Measurements from ENCODE around the gene KIF25.

The KIF25 gene

DNA sequence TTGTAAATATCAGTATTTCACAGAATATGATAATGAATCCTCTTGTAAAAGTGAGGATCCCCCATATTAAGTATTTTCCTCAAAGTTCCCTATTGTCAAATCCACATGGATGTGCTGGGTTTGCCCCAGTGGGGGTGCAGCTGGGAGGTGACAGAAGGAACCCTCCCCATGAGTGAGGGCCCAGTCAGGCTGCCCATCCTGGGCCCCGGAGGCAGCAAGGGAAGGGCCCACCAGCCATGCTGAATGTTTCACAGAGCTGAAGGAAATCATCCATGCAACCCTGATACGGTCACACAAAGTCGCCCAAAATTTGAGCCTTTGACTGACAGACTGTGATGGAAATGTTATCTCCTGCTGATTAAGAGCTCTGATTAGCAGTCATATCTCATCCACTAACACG is 41.8 kb downstream of the KIF25 start:
- DNase-seq = no peak

DNA sequence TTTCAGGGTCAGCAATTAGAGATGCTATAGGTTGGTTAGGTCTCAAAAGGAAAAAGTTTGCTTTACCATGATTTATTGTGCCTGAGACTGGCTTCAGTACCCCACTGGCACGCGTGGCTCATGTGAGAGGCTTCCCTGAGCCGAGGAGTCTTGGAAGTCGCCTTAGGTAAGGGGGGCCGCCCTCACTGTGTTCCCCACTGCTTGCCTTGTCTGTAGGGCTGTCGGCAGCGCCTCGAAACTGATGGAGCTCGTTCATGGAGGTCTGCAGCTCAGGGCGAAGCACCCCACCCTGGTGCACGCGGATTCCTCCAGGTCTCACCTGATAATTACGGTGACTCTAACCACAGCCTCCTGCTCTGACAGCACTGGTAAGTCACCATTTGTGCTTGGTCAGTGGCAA is 42.4 kb downstream of the KIF25 start:
- DNase-seq = no peak

DNA sequence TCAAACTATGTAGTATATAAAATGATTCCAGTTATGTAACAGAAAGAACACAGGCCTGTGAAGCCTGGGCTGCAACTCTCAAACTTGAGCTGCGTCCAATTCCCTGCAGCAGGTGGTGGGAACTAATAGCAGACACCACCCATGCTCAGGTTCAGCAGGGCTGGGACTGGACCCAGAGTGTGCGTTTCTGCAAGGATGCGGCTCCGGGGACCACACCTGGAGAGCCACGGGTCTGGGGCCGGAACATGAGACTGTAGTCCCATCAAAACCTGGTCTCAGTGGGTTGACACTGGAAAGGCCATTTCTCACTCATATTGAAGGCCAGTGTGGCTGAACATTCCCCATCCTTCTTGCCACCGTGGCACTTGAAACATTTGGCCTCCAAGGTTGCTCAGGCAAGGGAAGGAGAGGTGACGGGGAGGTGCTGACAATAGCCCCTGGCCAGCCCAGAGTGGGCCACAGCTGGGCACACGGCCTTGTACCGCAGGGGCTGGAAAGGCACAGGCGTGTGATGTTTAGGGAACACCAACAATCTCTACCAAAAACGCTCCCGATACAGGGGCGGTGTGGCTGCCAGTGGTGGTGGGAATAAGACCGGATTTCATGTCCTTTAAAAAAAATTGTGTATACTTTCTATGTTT is 43.5 kb downstream of the KIF25 start:
- no peak for DNase-seq

DNA sequence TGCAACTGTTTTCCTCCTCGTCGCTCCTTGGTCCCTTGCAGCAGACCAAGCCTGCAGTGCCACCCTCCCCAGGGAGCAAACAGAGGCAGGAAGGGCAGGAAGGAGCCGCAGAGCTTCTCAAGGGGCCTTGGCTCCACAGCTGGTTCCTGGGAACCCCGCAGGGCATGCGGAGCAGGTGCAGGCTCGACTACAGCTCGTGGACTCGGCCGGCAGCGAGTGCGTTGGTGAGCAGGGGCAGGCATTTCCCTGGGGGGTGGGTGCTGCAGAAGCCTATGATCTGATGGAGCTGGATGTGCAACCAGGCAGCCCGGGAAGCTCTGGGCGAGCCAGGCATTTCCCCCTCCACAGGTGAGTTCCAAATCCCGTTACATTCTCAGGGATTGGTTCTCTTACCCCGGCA is 44.5 kb downstream of the KIF25 start:
- DNase-seq = no peak

DNA sequence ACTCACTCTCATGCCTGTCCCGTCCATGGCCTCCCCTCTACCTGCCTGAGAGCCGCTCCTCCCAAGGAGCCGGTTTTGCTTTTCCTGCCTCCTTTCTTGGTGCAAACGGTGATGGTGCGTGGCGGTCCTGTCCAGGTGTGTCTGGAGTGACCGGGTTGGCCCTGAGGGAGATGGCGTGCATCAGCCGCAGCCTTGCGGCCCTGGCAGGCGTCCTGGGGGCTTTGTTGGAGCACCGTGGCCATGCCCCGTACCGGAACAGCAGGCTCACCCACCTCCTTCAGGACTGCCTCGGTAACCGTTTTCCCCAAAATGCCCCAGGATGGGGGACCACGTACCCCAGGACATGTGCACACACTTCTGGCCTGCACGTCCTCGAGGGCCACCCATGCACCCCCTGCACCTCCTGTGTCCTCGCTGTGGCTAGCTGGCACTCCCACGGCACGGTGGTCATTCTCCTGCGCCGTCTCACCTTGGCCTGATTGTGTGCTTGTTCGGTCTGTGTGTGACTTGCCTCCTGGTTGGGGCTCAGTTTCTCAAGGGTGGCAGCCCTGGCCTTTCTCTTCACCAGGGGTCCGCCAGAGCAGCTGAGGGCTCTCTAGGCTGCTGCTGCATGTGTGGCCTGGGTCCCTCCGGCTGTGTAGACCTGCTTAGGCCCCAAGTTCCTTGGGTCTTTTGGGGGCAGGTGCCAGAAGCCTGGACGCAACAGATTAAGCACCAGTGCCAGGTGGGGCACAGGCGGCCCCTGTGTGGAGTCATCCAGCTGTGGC is 45.1 kb downstream of the KIF25 start:
- DNase-seq = no peak

DNA sequence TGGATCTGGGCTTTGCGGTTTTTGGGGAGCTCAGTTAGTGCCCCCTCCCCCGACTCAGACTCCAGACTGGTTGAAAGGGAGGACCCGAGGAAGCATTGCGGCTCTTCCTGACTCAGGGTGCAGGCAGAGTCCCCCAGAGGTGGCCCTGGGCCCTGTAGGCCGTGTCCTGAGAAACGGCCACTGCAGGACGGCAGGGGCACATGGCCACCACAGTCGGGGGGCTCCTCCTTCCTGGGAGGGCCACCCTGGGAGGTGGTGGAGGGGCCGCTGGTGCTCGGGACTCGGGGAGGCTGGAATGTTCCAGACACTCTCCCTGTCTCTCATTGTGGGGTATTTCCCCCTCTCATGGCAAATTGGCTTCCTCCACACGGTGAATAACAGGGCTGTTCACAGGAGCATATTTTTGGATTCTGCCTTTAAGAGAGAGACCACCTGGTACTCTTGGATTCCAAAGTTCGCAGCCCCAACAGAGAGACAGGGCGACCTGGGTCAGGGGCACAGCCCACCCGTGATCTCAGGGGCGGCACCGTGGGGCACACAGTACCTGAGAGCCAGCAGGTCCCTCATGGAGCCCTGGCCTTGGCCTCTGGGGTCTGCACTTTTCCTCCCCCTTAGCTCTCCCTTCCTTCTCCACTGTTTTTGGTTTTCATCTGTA is 45.8 kb downstream of the KIF25 start:
- no peak for DNase-seq

DNA sequence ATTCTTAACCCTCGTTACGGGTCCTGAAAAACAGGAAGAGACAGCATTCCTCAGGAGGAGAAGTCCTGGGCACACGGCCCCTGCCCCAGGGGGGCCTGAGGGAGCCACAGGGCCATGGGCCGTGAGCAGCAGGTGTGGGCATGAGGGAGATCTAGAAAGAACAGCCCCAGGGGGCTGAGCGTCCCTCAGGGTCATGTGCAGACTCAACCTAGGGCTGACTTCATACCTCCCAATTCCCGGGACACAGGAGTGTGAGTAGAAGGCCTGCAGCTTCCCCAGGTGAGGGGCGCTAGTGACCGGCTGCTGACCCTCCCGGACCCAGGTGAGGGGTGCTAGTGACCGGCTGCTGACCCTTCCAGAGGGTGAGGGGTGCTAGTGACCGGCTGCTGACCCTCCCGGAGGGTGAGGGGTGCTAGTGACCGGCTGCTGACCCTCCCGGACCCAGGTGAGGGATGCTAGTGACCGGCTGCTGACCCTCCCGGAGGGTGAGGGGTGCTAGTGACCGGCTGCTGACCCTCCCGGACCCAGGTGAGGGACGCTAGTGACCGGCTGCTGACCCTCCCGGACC is 46.5 kb downstream of the KIF25 start:
- no peak for DNase-seq

DNA sequence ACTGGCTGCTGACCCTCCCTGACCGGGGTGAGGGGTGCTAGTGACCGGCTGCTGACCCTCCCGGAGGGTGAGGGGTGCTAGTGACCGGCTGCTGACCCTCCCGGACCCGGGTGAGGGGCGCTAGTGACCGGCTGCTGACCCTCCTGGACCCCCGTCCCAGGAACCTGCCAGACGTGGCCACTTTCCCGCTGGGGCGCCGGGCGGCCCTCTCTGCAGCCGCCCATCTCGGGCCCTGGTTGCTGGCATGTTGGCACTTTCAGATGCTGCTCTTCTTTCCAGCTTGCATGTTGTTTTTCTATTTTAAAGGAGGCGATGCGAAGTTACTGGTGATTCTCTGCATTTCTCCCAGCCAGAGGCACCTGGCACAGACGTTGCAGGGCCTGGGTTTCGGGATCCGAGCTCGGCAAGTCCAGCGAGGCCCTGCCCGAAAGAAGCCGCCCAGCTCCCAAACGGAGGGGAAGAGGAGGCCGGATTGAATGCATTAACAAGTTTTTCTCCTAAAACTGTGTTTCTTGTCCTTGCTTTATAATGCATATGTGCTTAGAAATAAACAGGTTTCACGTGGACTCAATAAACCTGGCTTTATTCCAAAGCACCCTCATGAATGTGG is 47.2 kb downstream of the KIF25 start:
- DNase-seq = no peak

DNA sequence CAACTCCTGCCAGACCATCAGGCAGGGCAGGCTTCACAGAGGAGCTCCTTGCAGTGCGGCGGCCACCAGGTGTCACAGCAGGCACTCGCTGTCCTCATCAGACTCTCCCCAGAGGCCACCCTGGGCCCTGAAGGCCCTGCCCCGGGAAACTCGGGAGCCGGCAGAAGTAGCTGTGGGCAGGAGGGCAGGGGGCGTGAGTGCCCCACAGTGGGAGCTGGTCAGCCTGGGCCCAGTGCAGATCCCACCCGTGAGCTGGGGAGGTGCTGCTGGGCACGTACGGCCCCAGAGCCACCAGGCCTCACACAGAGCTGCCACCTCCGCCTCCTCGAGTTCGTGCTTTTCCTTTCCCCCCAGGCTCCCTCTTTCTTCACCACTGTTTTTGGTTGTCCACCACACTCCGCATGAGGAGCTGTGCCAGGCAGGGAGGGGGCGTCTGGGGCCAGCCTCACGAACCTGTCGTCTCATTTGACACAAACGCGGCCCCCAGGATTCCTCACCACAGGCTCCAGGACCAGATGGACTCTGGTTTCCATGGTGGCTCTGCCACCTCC is 47.7 kb downstream of the KIF25 start:
- no peak for DNase-seq

DNA sequence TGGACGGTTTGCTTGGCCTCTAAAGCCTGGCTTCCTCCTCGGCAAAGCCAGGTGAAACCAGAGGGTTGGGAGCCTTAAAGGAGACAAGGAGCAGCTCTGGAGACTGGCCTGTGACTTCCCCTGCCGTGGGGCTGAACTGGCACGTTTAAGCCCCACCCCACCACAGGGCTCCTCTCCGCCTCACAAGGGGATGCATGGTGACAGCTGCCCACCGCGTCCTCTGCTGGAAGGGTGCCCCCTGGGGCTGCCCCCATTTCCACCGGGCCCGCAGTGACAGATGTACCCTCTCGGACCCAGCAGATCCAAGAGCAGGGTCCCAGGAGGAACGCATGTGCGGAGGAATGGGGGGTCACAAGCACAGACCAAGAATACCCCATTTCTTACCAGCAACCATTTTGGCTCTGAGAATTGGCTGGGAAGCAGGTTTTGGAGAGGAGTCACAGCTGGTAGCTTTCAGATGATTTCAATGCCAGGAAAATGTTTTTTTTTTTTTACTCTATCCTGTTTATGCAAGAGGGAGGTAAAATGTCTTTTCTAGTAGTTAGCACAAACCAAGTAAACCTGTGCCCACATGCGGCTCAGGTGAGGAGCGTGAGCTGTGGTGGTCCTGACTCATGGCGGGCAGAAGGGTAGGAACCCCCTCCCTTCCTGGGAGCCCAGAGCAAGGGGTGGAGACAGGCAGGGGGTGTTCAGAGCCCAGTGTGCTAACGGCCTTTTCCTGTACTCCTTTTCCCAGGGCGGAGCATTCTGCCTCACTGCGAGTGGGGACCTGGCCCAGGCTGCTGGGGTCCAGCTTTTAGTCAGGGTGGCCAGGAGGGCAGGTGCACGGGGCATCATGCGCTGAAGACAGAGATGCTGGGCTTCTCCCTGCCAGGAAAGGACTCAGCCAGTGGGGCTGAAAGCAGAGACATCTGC is 48.5 kb downstream of the KIF25 start:
- DNase-seq = no peak

DNA sequence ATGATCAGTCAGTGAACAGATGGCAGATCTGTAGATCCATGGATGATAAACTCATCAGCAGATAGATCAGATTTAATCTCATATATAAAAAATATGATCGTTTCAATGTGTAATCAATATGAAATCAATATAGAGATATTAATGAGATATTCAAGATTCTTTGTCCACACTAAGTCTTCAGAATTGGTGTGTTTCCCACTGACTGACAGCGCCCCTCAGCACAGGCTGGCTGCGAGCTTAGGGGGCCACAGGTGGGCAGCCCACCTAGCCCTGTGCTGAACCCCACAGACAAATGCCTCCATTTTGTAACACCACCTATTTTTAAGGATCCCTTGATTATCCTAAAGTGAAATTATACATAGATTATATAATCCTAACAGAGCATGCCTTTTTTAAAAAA is 49.2 kb downstream of the KIF25 start:
- no peak for DNase-seq

DNA sequence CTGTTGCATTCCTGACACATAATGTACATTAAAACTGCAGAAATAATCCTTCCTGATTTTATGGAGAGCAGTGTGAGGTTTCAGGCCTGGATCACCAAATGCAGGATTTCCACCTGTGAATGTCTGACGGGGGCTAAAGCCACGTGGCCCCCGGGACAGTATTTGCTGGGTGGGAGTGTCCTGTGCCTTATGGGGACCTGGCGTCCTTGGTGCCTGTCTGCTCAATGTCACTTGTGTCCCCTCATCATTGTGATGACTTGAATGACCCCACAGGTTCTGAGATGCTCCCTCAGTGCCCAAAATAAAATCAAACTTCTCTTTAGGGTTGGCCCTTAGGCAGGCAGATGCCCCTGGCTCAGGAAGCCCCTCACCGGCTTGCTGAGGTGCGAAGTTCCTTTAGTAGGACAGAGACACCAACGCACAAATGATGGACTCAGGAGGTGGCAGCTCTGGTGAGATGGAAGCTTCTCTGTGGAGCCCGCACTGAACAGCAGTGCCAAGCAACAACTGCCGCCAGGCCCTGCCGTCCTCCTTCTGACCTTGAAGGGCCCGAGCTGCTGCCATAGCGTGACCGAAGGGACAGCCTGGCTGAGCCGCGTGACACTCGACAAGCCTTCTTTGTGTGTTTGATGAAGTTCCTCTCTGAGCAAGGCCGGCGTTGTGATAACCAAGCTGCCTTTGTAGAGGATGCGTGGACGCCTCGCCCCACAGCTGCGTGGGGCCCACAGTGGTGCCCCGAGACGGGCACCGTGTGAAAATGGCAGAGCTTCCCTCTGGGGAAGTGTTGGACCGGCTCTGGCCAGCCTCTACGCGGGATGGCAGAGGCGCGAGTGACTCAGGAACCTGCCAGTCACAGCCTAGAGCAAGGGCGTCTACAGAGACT is 50.6 kb downstream of the KIF25 start:
- no peak for DNase-seq

DNA sequence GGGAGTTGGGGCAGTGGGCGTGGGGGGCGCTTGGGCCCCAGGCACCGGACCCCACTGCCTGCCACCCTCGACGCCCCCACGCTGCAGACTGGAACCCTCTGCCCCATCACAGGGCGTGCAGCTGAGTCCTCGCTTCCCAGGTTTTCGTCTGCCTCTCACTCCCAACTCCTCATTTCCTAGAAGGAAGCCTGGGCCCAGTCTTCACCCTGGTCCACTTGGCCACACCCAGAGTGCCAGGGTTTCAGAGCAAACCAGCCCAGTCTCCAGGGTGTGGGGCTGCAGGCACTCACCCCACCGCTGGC is 51.2 kb downstream of the KIF25 start:
- no peak for DNase-seq

DNA sequence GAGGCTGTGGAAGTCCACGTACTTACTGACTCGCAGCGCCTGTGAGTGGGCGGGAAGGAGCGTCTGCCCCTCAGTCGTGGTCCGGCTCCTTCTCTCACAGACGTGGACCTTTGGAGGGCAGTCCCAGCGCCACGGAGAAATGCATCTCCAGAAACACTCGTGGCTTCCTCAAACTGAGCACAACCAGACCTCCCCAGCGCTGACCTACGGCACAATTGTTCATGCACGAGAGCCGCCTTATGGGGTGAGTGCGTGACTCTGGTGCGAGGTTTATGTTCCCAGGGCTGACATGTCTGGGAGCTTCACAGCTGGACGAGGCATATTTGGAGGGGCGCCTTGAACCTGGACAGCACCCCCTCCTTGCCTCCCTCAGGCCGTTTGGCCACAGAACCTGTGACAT is 51.8 kb downstream of the KIF25 start:
- no peak for DNase-seq

DNA sequence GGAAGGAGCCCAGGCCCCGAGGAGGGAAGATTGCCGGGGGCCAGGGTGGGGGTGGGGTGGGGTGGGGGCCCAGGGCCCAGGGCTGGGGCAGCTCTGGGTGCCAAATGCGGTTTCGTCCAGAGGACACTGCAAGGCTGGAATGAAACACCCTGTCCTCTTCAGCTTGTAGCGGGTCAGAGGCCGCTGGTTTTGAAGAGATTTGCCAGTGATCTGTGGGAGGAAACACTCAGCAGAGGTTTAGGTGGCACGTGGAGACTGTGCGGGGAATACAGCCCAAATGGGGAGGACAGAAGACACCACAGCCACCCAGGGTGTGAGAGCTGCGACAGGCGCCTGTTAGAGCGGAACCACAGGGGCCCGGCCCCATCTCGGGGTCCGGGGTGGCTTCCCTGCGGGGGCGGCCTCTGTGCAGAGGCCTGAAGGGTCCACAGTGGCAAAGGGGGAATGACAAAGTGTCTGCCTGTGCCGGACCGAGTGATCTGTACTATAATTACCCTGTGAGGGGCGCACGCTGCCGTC is 52.3 kb downstream of the KIF25 start:
- no peak for DNase-seq

DNA sequence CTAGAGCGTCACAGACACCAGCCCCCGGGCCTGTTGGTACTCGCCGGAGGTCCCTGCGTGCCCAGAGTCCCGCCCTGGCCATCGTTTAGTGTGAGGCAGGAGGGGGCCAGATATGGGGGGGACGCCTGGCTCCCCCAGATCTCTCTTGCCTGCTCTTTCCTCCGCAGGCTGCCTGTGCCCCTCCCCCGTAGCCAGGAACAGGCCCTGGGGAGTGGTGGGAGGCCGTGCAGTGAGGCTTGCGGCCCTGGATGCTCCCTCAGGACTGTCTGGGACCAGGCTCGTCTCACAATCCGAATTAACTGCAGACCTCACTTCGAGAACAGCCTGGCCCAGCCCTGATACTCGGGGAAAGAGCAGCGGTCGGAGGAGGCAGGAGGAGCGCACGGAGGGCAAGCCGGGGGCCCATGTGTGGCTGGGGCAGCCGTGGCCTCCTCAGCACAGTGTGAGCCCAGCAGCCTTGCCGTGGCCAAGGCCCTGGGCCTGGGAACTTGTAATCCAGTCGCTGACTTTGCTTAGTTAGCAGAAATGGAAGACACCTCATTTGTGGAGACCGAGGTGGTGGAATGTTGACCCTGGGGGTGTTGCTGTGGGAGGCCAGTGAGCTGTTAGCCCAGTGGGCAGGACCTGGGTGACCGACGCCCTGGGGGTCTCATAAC is 52.9 kb downstream of the KIF25 start:
- DNase-seq = no peak

DNA sequence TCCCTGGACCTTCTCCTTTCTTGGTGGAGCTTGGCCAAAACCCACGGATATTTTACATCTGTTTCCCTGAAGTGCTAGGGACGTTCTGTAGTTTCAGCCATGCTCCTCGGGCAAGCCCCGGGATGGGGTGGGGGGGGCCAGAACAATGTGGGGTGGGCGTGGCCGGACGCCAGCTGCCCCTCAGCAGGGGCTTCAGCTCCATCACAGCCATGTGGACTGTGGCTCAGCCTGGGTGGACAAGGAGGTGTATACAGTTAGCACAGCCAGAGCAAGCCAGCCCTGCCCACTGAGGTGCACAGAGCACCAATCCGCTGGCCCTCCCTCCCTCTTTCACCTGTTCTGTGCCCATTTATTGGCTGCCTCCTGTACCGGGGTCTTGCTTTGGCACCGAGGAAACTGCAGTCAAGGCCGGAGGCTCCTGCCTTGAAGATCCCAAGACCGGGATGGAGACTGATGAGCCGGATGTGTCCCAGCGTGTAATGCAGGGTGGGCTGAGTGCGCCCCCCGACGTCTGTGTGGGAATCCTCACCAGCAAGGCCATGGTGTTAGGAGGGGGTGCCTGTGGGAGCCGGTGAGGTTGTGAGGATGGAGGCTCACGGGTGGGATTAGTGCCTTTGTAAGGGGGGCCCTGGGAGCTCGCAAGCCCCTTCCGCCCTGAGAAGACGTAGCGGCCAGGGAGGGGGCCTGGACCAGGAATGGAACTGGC is 53.6 kb downstream of the KIF25 start:
- DNase-seq = no peak

DNA sequence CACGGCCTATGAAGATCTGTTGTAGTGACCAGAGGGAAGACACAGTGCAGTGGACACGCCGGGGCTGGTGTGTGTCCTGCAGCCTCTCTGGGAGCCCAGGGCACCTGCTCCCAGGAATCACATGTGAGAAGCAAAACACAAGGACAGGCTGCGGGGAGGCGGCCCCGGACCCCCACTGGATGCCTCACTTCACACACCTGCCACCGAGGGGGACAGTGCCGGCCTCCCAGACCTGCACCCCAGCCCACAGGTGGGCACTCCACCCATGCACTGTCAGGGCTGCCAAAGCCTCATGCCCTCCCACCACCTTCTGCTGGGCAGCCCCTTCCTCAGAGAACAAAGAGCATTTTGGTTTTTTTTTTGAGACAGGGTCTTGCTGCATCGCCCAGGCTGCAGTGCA is 54.2 kb downstream of the KIF25 start:
- DNase-seq = no peak

DNA sequence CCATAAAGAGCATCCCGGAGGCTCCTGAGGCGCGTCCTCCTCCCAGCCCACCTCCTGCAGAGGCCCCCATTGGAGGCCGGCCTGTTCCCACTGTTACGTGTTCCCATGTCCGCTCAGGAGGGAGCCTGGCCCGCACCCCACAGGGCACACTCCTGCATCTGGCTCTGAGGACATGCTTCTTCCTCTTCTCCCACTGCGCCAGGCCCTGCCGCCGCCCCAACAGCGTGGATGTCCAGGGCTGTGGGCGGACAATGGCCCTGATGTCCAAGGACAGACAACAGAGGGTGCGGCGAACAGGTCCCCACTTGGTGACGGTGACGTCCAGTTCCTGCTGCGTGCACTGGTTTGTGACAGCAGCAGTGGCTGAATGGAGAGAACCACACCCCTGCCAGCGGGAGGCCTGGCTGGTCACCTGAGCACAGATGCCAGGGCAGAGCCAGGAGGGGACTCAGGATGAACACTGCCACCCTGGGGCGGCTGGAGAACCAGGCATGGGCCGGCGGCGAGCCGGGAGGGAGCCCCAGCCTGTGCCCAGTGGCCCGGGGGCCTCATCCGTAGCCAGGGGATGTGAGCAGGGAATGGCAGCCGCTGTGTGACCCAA is 54.9 kb downstream of the KIF25 start:
- DNase-seq = no peak
